Measurements from ENCODE around the gene RPEL1.
"Not testable (repeated sequence)": the region's sequence is repeated elsewhere in the genome, so short reads cannot be mapped to it uniquely, and the experiment has no call there.

GRCh38 chr10:103258928-103259327 lies 13.2 kb downstream of the RPEL1 start:
- not testable (repeated sequence) for TF ChIP-seq CTCF (IDR thresholded peaks at IDR 0.05; ENCODE audit: low read length); EZH2 (optimal IDR thresholded peaks at IDR 0.05; ENCODE audit: low read depth, low read length)

All from MM.1S (cell line).